HepG2 (cell line): ENCODE data around the gene DPP7. TPM values are rescaled to one million over a fixed set of nuclear protein-coding genes. Genes with fewer than 3 reads are reported as not detected.

ENCODE experiments used
- ATF4 ChIP-seq, 2 experiments: fragments of 450-650 bp in 1 of 2; sonication (generic) in 1 of 2; formaldehyde crosslinking; IDR thresholded peaks; 2 replicates each; pipeline versions ENCODE4 v1.5.0 to v1.8.0; 2020 to 2022; ENCODE audit warnings: mild to moderate bottlenecking in 1 of 2, missing genetic modification reagents in 1 of 2
- BRF2 ChIP-seq: sonication (generic); formaldehyde crosslinking; IDR thresholded peaks from 2 replicates; pipeline ENCODE4 v1.8.1; 2022; ENCODE audit warnings: mild to moderate bottlenecking, missing genetic modification reagents
- DZIP1 ChIP-seq: sonication (generic); formaldehyde crosslinking; IDR thresholded peaks from 2 replicates; pipeline ENCODE4 v1.5.0; 2020; ENCODE audit warnings: mild to moderate bottlenecking, missing genetic modification reagents
- ETV5 ChIP-seq: IDR thresholded peaks from 2 replicates; pipeline ENCODE4 v1.6.1; 2018; ENCODE audit warnings: missing biosample characterization, missing genetic modification reagents, inconsistent platforms, borderline replicate concordance
- HCFC1 ChIP-seq: fragments of 150-350 bp; IDR thresholded peaks from 2 replicates; pipeline ENCODE4 v1.6.1; 2014; ENCODE audit warnings: low read depth, low read length
- KAT7 ChIP-seq: IDR thresholded peaks from 2 replicates; pipeline ENCODE4 v1.6.1; 2018; ENCODE audit warnings: borderline replicate concordance, missing compliant biosample characterization
- MIER2 ChIP-seq: IDR thresholded peaks from 2 replicates; pipeline ENCODE4 v1.6.1; 2016; ENCODE audit warnings: missing biosample characterization, missing genetic modification reagents
- POGZ ChIP-seq: sonication (generic); formaldehyde crosslinking; IDR thresholded peaks from 2 replicates; pipeline ENCODE4 v1.4.0; 2020; ENCODE audit warnings: mild to moderate bottlenecking, missing genetic modification reagents
- RFX5 ChIP-seq: IDR thresholded peaks from 2 replicates; pipeline ENCODE4 v1.6.1; 2011; ENCODE audit warnings: low read depth, low read length, improper control_type of control experiment
- SALL2 ChIP-seq: sonication (generic); formaldehyde crosslinking; IDR thresholded peaks from 2 replicates; pipeline ENCODE4 v1.8.1; 2023; ENCODE audit warnings: mild to moderate bottlenecking, missing genetic modification reagents, inconsistent platforms
- SRF ChIP-seq: IDR thresholded peaks from 2 replicates; pipeline ENCODE4 v1.6.1; 2011; ENCODE audit warnings: mild to moderate bottlenecking, low read depth, low read length, moderate library complexity
- SUZ12 ChIP-seq: fragments of 150-350 bp; IDR thresholded peaks from 2 replicates; pipeline ENCODE4 v1.6.1; 2014; ENCODE audit warnings: low read depth, low read length
- ZNF337 ChIP-seq: sonication (generic); formaldehyde crosslinking; IDR thresholded peaks from 2 replicates; pipeline ENCODE4 v1.5.1; 2020; ENCODE audit warnings: missing genetic modification reagents, low read depth, mild to moderate bottlenecking, borderline replicate concordance
- ZNF383 ChIP-seq: sonication (generic); formaldehyde crosslinking; IDR thresholded peaks from 2 replicates; pipeline ENCODE4 v1.4.0; 2020; ENCODE audit warnings: missing genetic modification reagents, mild to moderate bottlenecking, borderline replicate concordance
- ZNF503 ChIP-seq: sonication (generic); formaldehyde crosslinking; IDR thresholded peaks from 2 replicates; pipeline ENCODE4 v1.4.0; 2020; ENCODE audit warnings: missing genetic modification reagents
- ZNF556 ChIP-seq: sonication (generic); formaldehyde crosslinking; IDR thresholded peaks from 2 replicates; pipeline ENCODE4 v1.4.0; 2020; ENCODE audit warnings: mild to moderate bottlenecking, missing genetic modification reagents, borderline replicate concordance
- ZNF598 ChIP-seq: sonication (generic); formaldehyde crosslinking; IDR thresholded peaks from 2 replicates; pipeline ENCODE4 v1.5.1; 2020; ENCODE audit warnings: mild to moderate bottlenecking, missing genetic modification reagents, borderline replicate concordance
- ZNF605 ChIP-seq: sonication (generic); formaldehyde crosslinking; IDR thresholded peaks from 2 replicates; pipeline ENCODE4 v1.8.0; 2022; ENCODE audit warnings: mild to moderate bottlenecking, missing genetic modification reagents
- ZSCAN20 ChIP-seq: sonication (generic); formaldehyde crosslinking; IDR thresholded peaks from 2 replicates; pipeline ENCODE4 v1.4.0; 2020; ENCODE audit warnings: missing genetic modification reagents, mild to moderate bottlenecking, borderline replicate concordance
- ZZZ3 ChIP-seq: sonication (generic); formaldehyde crosslinking; IDR thresholded peaks from 2 replicates; pipeline ENCODE4 v1.4.0; 2020; ENCODE audit warnings: missing genetic modification reagents, mild to moderate bottlenecking, borderline replicate concordance
- polyA plus RNA-seq, 8 experiments: library from polyadenylated mRNA; depleted of rRNA in 3 of 8; stranded (reverse) in 7 of 8; unstranded in 1 of 8; fragments of >200 nt; fragmentation: Illumina TruSeq in 4 of 8; extraction: Trizol in 4 of 8; gene quantifications; 2 replicates each; pipeline versions ENCODE4 v1.2.1 to v1.2.3, GENCODE V29; 2011 to 2016; ENCODE audit warnings: low read depth in 4 of 8, missing spikeins in 1 of 8, mixed read lengths in 1 of 8; ENCODE audit not compliant: insufficient read depth in 1 of 8
- total RNA-seq, 5 experiments: library from RNA; depleted of rRNA; stranded (reverse); fragments of >200 nt; fragmentation: Illumina TruSeq; extraction: Trizol; gene quantifications; 2 replicates each; pipeline ENCODE4 v1.2.3, GENCODE V29; 2016; ENCODE audit warnings: low read depth in 1 of 5

DPP7 gene
- total and polyA plus RNA-seq, 2 of the 13 experiments (the other 11 are each of a cell fraction or from before 2014, with no cell fraction given): 1.2 to 4.5 TPM

GRCh38 chr9:137086531-137087408, 27.8 kb downstream of the DPP7 start, which contains the start of gene MAN1B1 (continued):
- no peak for TF ChIP-seq ZZZ3 (CRISPR knock-in tag)
- TF ChIP-seq BRF2: no peak
- peak; percentile 77 for TF ChIP-seq SALL2
- TF ChIP-seq POGZ (CRISPR knock-in tag): no peak
- TF ChIP-seq RFX5: peak; percentile 42; the same call in 1 of the 2 replicates
- TF ChIP-seq ZNF503 (CRISPR knock-in tag): 0 out of 2 replicates have a peak, but pooled peaks have one; percentile 36
- no peak for TF ChIP-seq DZIP1 (CRISPR knock-in tag)
- no peak for TF ChIP-seq ATF4 (CRISPR knock-in tag; IDR thresholded peaks at IDR 0.05)
- TF ChIP-seq ZSCAN20 (CRISPR knock-in tag): no peak
- TF ChIP-seq ZNF556 (CRISPR knock-in tag): no peak
- peak; percentile 36; the same call in 1 of the 2 replicates for TF ChIP-seq ETV5 (CRISPR knock-in tag)
- TF ChIP-seq ZNF383 (CRISPR knock-in tag): no peak
- TF ChIP-seq ZNF337: peak; percentile 63; the same call in 1 of the 2 replicates
- TF ChIP-seq ZNF598 (CRISPR knock-in tag): 0 out of 2 replicates have a peak, but pooled peaks have one; percentile 12
- TF ChIP-seq KAT7 (CRISPR knock-in tag): no peak; the same call in 1 of the 2 replicates
- TF ChIP-seq SUZ12: no peak
- peak; percentile 87 for TF ChIP-seq ZNF605 (CRISPR knock-in tag)
- no peak for TF ChIP-seq MIER2 (CRISPR knock-in tag)
- TF ChIP-seq HCFC1: peak; percentile 43; the same call in 1 of the 2 replicates
- no peak for TF ChIP-seq SRF
